B cell (primary cell): Measurements from ENCODE around the gene PALLD. TPM values are rescaled to one million over a fixed set of nuclear protein-coding genes. Genes with fewer than 3 reads are reported as not detected.

Experiments used
- ATAC-seq: fragments of 200-7000 bp; cut with Tn5 transposase; one replicate; pipeline ENCODE4 v1.10.0; 2021; ENCODE audit warnings: low read depth, mild to moderate bottlenecking, moderate number of reproducible peaks, moderate library complexity
- CTCF ChIA-PET: fragments of 350-600 bp; sonication (Branson Sonifier 250); formaldehyde crosslinking; loops from one replicate; lab custom pipeline; 2021; ENCODE audit warnings: antibody characterized with exemption, inconsistent platforms; lab: Charles Lee
- POLR2A ChIA-PET: fragments of 350-600 bp; sonication (Branson Sonifier 250); formaldehyde crosslinking; loops from one replicate; lab custom pipeline; 2021; ENCODE audit warnings: antibody characterized with exemption; lab: Charles Lee
- DNase-seq: peaks from one replicate; pipeline ENCODE4 v3.0.0; 2013
- H2AFZ ChIP-seq: 2 replicates; pipeline ENCODE4 v1.6.1; 2012; ENCODE audit warnings: mild to moderate bottlenecking, low read depth, low read length; ENCODE audit not compliant: insufficient read depth, poor library complexity, severe bottlenecking
- H3K27ac ChIP-seq, 2 donors: 1 replicate in 1 of 2; 2 replicates in 1 of 2; pipeline ENCODE4 v1.5.1; 2012 to 2013; ENCODE audit warnings: low read length in 2 of 2, mild to moderate bottlenecking in 2 of 2, moderate library complexity in 1 of 2
- H3K27me3 ChIP-seq, 4 experiments: fragments of 200-600 bp in 1 of 4; sonication (generic) in 1 of 4; replicated peaks in 1 of 4; 1 replicate in 2 of 4; 2 replicates in 2 of 4; pipeline versions ENCODE4 v1.6.1 to v1.7.0; 2013 to 2016; ENCODE audit warnings: low read length in 3 of 4, mild to moderate bottlenecking in 2 of 4, mixed read lengths in 1 of 4, moderate library complexity in 1 of 4; ENCODE audit not compliant: insufficient read depth in 4 of 4, control insufficient read depth in 3 of 4; ENCODE audit errors: control extremely low read depth in 1 of 4
- H3K36me3 ChIP-seq, 2 experiments: replicated peaks in 1 of 2; 1 replicate in 1 of 2; 2 replicates in 1 of 2; pipeline versions ENCODE4 v1.6.1 to v1.7.1; 2013; ENCODE audit warnings: low read length in 1 of 2; ENCODE audit not compliant: insufficient read depth in 2 of 2, control insufficient read depth in 1 of 2; ENCODE audit errors: control extremely low read depth in 1 of 2, extremely low read depth in 1 of 2
- H3K4me1 ChIP-seq, 2 donors: fragments of 200-600 bp in 1 of 2; sonication (generic) in 1 of 2; 1 replicate in 1 of 2; 2 replicates in 1 of 2; pipeline versions ENCODE4 v1.5.1 to v1.6.1; 2013 to 2017; ENCODE audit warnings: low read length in 2 of 2; ENCODE audit not compliant: control insufficient read depth in 2 of 2, insufficient read depth in 2 of 2
- H3K4me2 ChIP-seq: replicated peaks from 2 replicates; pipeline ENCODE3; 2012; ENCODE audit warnings: mild to moderate bottlenecking, low read depth, low read length; ENCODE audit not compliant: poor library complexity, severe bottlenecking
- H3K4me3 ChIP-seq, 5 experiments: fragments of 200-600 bp in 1 of 5; sonication (generic) in 1 of 5; 1 replicate in 3 of 5; 2 replicates in 2 of 5; pipeline versions ENCODE4 v1.5.1 to v1.7.0; 2011 to 2016; ENCODE audit warnings: low read length in 4 of 5, mild to moderate bottlenecking in 4 of 5, low read depth in 2 of 5, control low read depth in 1 of 5, moderate library complexity in 1 of 5; ENCODE audit not compliant: insufficient read depth in 1 of 5; ENCODE audit errors: control extremely low read depth in 1 of 5, extremely low read depth in 1 of 5
- H3K79me2 ChIP-seq: fragments of 200-600 bp; sonication (generic); one replicate; pipeline ENCODE4 v1.6.0; 2016; ENCODE audit warnings: low read length; ENCODE audit not compliant: control insufficient read depth, insufficient read depth
- H3K9ac ChIP-seq: fragments of 200-600 bp; sonication (generic); 2 replicates; pipeline ENCODE4 v1.6.1; 2017; ENCODE audit warnings: mild to moderate bottlenecking, low read length, moderate library complexity
- H3K9me3 ChIP-seq, 3 donors: one replicate each; pipeline versions ENCODE4 v1.6.1 to v1.7.1; 2013; ENCODE audit warnings: low read length in 2 of 3; ENCODE audit not compliant: control insufficient read depth in 2 of 3, insufficient read depth in 1 of 3; ENCODE audit errors: control extremely low read depth in 1 of 3
- H4K20me1 ChIP-seq: 2 replicates; pipeline ENCODE4 v1.6.0; 2012; ENCODE audit warnings: mild to moderate bottlenecking, low read length; ENCODE audit not compliant: insufficient read depth, control insufficient read depth, poor library complexity, severe bottlenecking
- H3K27ac Mint-ChIP-seq: one replicate; pipeline ENCODE4 v1.8.0; 2021; ENCODE audit warnings: mixed read lengths
- H3K27me3 Mint-ChIP-seq: one replicate; pipeline ENCODE4 v1.8.0; 2021; ENCODE audit warnings: mixed read lengths
- H3K4me1 Mint-ChIP-seq: one replicate; pipeline ENCODE4 v1.8.0; 2021; ENCODE audit warnings: mixed read lengths
- H3K4me3 Mint-ChIP-seq: one replicate; pipeline ENCODE4 v1.8.0; 2021; ENCODE audit warnings: mixed read lengths
- H3K9me3 Mint-ChIP-seq: one replicate; pipeline ENCODE4 v1.8.0; 2022; ENCODE audit warnings: mixed read lengths; ENCODE audit not compliant: insufficient read depth
- CTCF ChIP-seq: fragments of 200-600 bp; IDR thresholded peaks from one replicate; pipeline ENCODE4 v1.8.0; 2022; ENCODE audit warnings: antibody characterized with exemption, mild to moderate bottlenecking
- EZH2 ChIP-seq: IDR thresholded peaks from 2 replicates; pipeline ENCODE4 v1.6.1; 2012; ENCODE audit warnings: borderline replicate concordance, low read depth, mild to moderate bottlenecking, moderate library complexity, low read length; ENCODE audit not compliant: insufficient read depth, poor library complexity, severe bottlenecking
- WGBS: methylation state at CpG from one replicate; pipeline ENCODE4 v1.1.5; 2013; ENCODE audit warnings: missing lambda C conversion rate; ENCODE audit not compliant: insufficient coverage; 5-methylcytosine and 5-hydroxymethylcytosine counted together
- intact Hi-C: fragments of 100-400 bp; cut with micrococcal nuclease; formaldehyde crosslinking; loops from one replicate; pipeline ENCODE4 v1.10.0; 2022
- polyA plus RNA-seq: library from polyadenylated mRNA; depleted of rRNA; stranded (reverse); fragments of >200 nt; gene quantifications from 2 replicates; pipeline ENCODE4 v1.2.3, GENCODE V29; 2012
- total RNA-seq, 2 donors: library from RNA; stranded (reverse); fragments of 120-200 nt in 1 of 2; gene quantifications; 1 replicate in 1 of 2; 2 replicates in 1 of 2; pipeline versions ENCODE4 v1.2.3 to v1.2.4, GENCODE V29; 2013 to 2022

The PALLD gene
- total and polyA plus RNA-seq, 2 donors (not counting 1 experiment from before 2014, with no cell fraction given), result 0.63 to 0.71 TPM

- Histone ChIP-seq H3K4me1 (no peaks in the 10 kb centered on the region), H3K4me2 (no peak overlapping the region), H3K36me3 (no peaks in the 10 kb centered on the region), H3K27ac (no peak overlapping the region), H3K79me2 (no peaks in the 10 kb centered on the region), H3K9me3 (no peaks in the 10 kb centered on the region), H4K20me1 (no peaks in the 10 kb centered on the region), H3K27me3 (peaks cover 0 to 17% (median 7%) of the 10 kb centered on the region in 4 experiments), H3K9ac (no peak overlapping the region), H2AFZ (no peak overlapping the region), H3K4me3 (no peak overlapping the region)
- ATAC-seq (no peak), DNase-seq (no peak)
- Mint-ChIP-seq H3K4me3 (no peak overlapping the region), H3K27me3 (peaks cover 32% of the 10 kb centered on the region), H3K9me3 (no peaks in the 10 kb centered on the region), H3K27ac (no peak overlapping the region), H3K4me1 (no peaks in the 10 kb centered on the region)
- TF ChIP-seq EZH2 (no peak), CTCF (no peak)
- intact Hi-C loops, result no loop called here
- WGBS, result 93% methylated on average over 2 of the region's 4 CpGs
- CTCF ChIA-PET, result no interaction called here
- POLR2A ChIA-PET, result no interaction called here
Measured at GRCh38 chr4:168871632-168872031, 374.8 kb downstream of the PALLD start.

GRCh38 chr4:168874083-168874482 lies 377.2 kb downstream of the PALLD start:
- H3K9me3 Mint-ChIP-seq, result no peaks in the 10 kb centered on the region
- TF ChIP-seq EZH2, result no peak
- no peak for TF ChIP-seq CTCF
- no peak for DNase-seq
- H3K27me3 Mint-ChIP-seq, result peaks cover 43% of the 10 kb centered on the region
- H2AFZ ChIP-seq, result no peak overlapping the region
- intact Hi-C loops, result no loop called here
- no peak overlapping the region for H3K27ac Mint-ChIP-seq
- no peak overlapping the region for H3K4me3 ChIP-seq
- no peaks in the 10 kb centered on the region for H3K36me3 ChIP-seq
- POLR2A ChIA-PET, result no interaction called here
- peaks cover 13% of the 10 kb centered on the region for H3K4me1 Mint-ChIP-seq
- CTCF ChIA-PET, result no interaction called here
- no peaks in the 10 kb centered on the region for H3K9me3 ChIP-seq
- peaks cover 14 to 16% of the 10 kb centered on the region in 2 donors for H3K4me1 ChIP-seq
- H4K20me1 ChIP-seq, result no peaks in the 10 kb centered on the region
- H3K27me3 ChIP-seq, result peaks cover 0 to 23% (median 15%) of the 10 kb centered on the region in 4 experiments
- no peak overlapping the region for H3K4me2 ChIP-seq
- H3K4me3 Mint-ChIP-seq, result no peak overlapping the region
- ATAC-seq, result no peak
- no peak overlapping the region for H3K27ac ChIP-seq
- no peak overlapping the region for H3K9ac ChIP-seq
- WGBS, result no CpG with 5 or more reads among the region's 2 CpGs
- no peaks in the 10 kb centered on the region for H3K79me2 ChIP-seq
